WTC11 (cell line): ENCODE data around the gene PPM1L. TPM values are rescaled to one million over a fixed set of nuclear protein-coding genes. Genes with fewer than 3 reads are reported as not detected.

Source experiments
- ATAC-seq: fragments of 200-7000 bp; cut with Tn5 transposase; 2 replicates; pipeline ENCODE4 v1.10.0; 2021; ENCODE audit warnings: mild to moderate bottlenecking, moderate library complexity
- CTCF ChIA-PET: fragments of 300-600 bp; sonication (Branson Sonifier 250); formaldehyde crosslinking; loops from one replicate; lab custom pipeline; 2021; ENCODE audit warnings: antibody characterized with exemption; lab: Charles Lee
- POLR2A ChIA-PET: fragments of 350-600 bp; sonication (Branson Sonifier 250); formaldehyde crosslinking; loops from one replicate; lab custom pipeline; 2021; ENCODE audit warnings: antibody characterized with exemption; lab: Charles Lee
- DNase-seq: peaks from one replicate; pipeline ENCODE4 v3.0.0; 2021; ENCODE audit warnings: low spot score
- H3K27ac Mint-ChIP-seq: 2 replicates; pipeline ENCODE4 v1.8.0; 2021; ENCODE audit warnings: mixed read lengths
- H3K27me3 Mint-ChIP-seq: 2 replicates; pipeline ENCODE4 v1.8.0; 2021; ENCODE audit warnings: low read depth, mild to moderate bottlenecking, moderate library complexity, mixed read lengths
- H3K36me3 Mint-ChIP-seq: 2 replicates; pipeline ENCODE4 v1.8.0; 2021; ENCODE audit warnings: mixed read lengths
- H3K4me1 Mint-ChIP-seq: 2 replicates; pipeline ENCODE4 v1.8.0; 2022; ENCODE audit warnings: mixed read lengths
- H3K4me3 Mint-ChIP-seq: 2 replicates; pipeline ENCODE4 v1.8.0; 2021; ENCODE audit warnings: mild to moderate bottlenecking, moderate library complexity, mixed read lengths
- H3K9me3 Mint-ChIP-seq: 2 replicates; pipeline ENCODE4 v1.8.0; 2021; ENCODE audit warnings: mixed read lengths
- CBFB ChIP-seq: sonication (generic); formaldehyde crosslinking; IDR thresholded peaks from 2 replicates; pipeline ENCODE4 v1.8.1; 2022; ENCODE audit warnings: mild to moderate bottlenecking, low read depth, missing genetic modification reagents
- CREM ChIP-seq: sonication (generic); formaldehyde crosslinking; IDR thresholded peaks from 2 replicates; pipeline ENCODE4 v1.8.1; 2022; ENCODE audit warnings: mild to moderate bottlenecking, missing genetic modification reagents, moderate library complexity
- ETV6 ChIP-seq: sonication (generic); formaldehyde crosslinking; IDR thresholded peaks from 2 replicates; pipeline ENCODE4 v1.8.1; 2022; ENCODE audit warnings: mild to moderate bottlenecking, missing genetic modification reagents
- FOXK1 ChIP-seq: sonication (generic); formaldehyde crosslinking; IDR thresholded peaks from 2 replicates; pipeline ENCODE4 v1.8.0; 2022; ENCODE audit warnings: mild to moderate bottlenecking, moderate library complexity, missing genetic modification reagents
- FOXP1 ChIP-seq: sonication (generic); formaldehyde crosslinking; IDR thresholded peaks from 2 replicates; pipeline ENCODE4 v1.8.0; 2022; ENCODE audit warnings: missing genetic modification reagents, mild to moderate bottlenecking, moderate library complexity, borderline replicate concordance
- GABPB1 ChIP-seq: sonication (generic); formaldehyde crosslinking; IDR thresholded peaks from 2 replicates; pipeline ENCODE4 v1.8.1; 2023; ENCODE audit warnings: mild to moderate bottlenecking, missing genetic modification reagents
- JAZF1 ChIP-seq: fragments of 250-450 bp; sonication (Bioruptor Pico); IDR thresholded peaks from 2 replicates; pipeline ENCODE4 v1.9.0; 2021; ENCODE audit warnings: moderate library complexity, mild to moderate bottlenecking, inconsistent platforms
- NFYB ChIP-seq: sonication (generic); formaldehyde crosslinking; conservative IDR thresholded peaks from 2 replicates; pipeline ENCODE4 v1.8.0; 2022; ENCODE audit warnings: low read depth, missing genetic modification reagents
- SMAD3 ChIP-seq: sonication (generic); formaldehyde crosslinking; IDR thresholded peaks from 2 replicates; pipeline ENCODE4 v1.8.0; 2022; ENCODE audit warnings: missing genetic modification reagents, mild to moderate bottlenecking, borderline replicate concordance
- SOX15 ChIP-seq: fragments of 250-450 bp; sonication (Bioruptor Pico); IDR thresholded peaks from 2 replicates; pipeline ENCODE4 v1.9.0; 2021; ENCODE audit warnings: mild to moderate bottlenecking
- SP1 ChIP-seq: sonication (generic); formaldehyde crosslinking; conservative IDR thresholded peaks from 2 replicates; pipeline ENCODE4 v1.8.1; 2022; ENCODE audit warnings: missing genetic modification reagents
- TEAD4 ChIP-seq: sonication (generic); formaldehyde crosslinking; IDR thresholded peaks from 2 replicates; pipeline ENCODE4 v1.8.0; 2022; ENCODE audit warnings: mild to moderate bottlenecking, missing genetic modification reagents
- TP53 ChIP-seq: sonication (generic); formaldehyde crosslinking; IDR thresholded peaks from 2 replicates; pipeline ENCODE4 v1.8.1; 2023; ENCODE audit warnings: mild to moderate bottlenecking, missing genetic modification reagents
- total RNA-seq: library from RNA; stranded (reverse); gene quantifications from 3 replicates; pipeline ENCODE4 v1.2.3, GENCODE V29; 2021
- TF ChIP-seq, protein P1 (sequence below): sonication (generic); formaldehyde crosslinking; IDR thresholded peaks from 2 replicates; pipeline ENCODE4 v1.8.1; 2023; ENCODE audit warnings: mild to moderate bottlenecking, missing genetic modification reagents
- TF ChIP-seq, protein P2 (sequence below): fragments of 250-450 bp; sonication (Bioruptor Pico); IDR thresholded peaks from 2 replicates; pipeline ENCODE4 v2.1.2; 2022; ENCODE audit warnings: mild to moderate bottlenecking, moderate library complexity
- TF ChIP-seq, protein P3 (sequence below): sonication (generic); formaldehyde crosslinking; IDR thresholded peaks from 2 replicates; pipeline ENCODE4 v1.8.1; 2022; ENCODE audit warnings: low read depth, mild to moderate bottlenecking, moderate library complexity, missing genetic modification reagents, borderline replicate concordance
- TF ChIP-seq, protein P4 (sequence below): sonication (generic); formaldehyde crosslinking; IDR thresholded peaks from 2 replicates; pipeline ENCODE4 v1.8.1; 2023; ENCODE audit warnings: mild to moderate bottlenecking, missing genetic modification reagents, borderline replicate concordance
- TF ChIP-seq, protein P5 (sequence below): fragments of 200-600 bp; IDR thresholded peaks from 2 replicates; pipeline ENCODE4 v1.8.0; 2022; ENCODE audit warnings: antibody characterized with exemption
- TF ChIP-seq, protein P6 (sequence below): fragments of 250-450 bp; sonication (Bioruptor Pico); conservative IDR thresholded peaks from 2 replicates; pipeline ENCODE4 v1.9.0; 2021; ENCODE audit warnings: mild to moderate bottlenecking
- TF ChIP-seq, protein P7 (sequence below): sonication (generic); formaldehyde crosslinking; IDR thresholded peaks from 2 replicates; pipeline ENCODE4 v1.8.1; 2022; ENCODE audit warnings: mild to moderate bottlenecking, missing genetic modification reagents, moderate library complexity, borderline replicate concordance
- TF ChIP-seq, protein P8 (sequence below): sonication (generic); formaldehyde crosslinking; IDR thresholded peaks from 2 replicates; pipeline ENCODE4 v1.8.1; 2023; ENCODE audit warnings: mild to moderate bottlenecking, missing genetic modification reagents

Gene PPM1L
- total RNA-seq, 1 experiment from 2014 or later = 18.1 TPM

DNA sequence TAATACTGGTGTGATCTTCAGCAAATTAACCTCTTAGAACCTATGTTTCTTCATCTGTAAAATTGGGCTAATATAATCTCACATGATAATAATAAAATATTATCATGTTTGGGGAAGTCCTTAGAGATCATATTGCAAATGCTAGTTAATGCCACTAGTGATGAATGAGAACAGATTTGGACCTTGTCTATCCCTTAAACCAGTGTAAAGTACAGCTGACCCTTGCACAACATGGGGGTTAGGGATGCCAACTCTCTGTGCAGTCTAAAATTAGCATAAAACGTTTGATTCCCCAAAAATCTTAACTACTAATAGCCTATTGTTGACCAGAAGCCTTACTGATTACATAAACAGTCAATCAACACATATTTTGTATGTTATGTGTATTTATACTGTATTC lies 207.9 kb downstream of the PPM1L start (continued):
- TF ChIP-seq GABPB1 (CRISPR knock-in tag) (no peak), CBFB (CRISPR knock-in tag) (no peak), CREM (no peak), TEAD4 (no peak), SMAD3 (no peak), NFYB (no peak)
- TF ChIP-seq, protein P1, sequence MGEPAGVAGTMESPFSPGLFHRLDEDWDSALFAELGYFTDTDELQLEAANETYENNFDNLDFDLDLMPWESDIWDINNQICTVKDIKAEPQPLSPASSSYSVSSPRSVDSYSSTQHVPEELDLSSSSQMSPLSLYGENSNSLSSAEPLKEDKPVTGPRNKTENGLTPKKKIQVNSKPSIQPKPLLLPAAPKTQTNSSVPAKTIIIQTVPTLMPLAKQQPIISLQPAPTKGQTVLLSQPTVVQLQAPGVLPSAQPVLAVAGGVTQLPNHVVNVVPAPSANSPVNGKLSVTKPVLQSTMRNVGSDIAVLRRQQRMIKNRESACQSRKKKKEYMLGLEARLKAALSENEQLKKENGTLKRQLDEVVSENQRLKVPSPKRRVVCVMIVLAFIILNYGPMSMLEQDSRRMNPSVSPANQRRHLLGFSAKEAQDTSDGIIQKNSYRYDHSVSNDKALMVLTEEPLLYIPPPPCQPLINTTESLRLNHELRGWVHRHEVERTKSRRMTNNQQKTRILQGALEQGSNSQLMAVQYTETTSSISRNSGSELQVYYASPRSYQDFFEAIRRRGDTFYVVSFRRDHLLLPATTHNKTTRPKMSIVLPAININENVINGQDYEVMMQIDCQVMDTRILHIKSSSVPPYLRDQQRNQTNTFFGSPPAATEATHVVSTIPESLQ (CRISPR knock-in tag) = no peak
- TF ChIP-seq, protein P2, sequence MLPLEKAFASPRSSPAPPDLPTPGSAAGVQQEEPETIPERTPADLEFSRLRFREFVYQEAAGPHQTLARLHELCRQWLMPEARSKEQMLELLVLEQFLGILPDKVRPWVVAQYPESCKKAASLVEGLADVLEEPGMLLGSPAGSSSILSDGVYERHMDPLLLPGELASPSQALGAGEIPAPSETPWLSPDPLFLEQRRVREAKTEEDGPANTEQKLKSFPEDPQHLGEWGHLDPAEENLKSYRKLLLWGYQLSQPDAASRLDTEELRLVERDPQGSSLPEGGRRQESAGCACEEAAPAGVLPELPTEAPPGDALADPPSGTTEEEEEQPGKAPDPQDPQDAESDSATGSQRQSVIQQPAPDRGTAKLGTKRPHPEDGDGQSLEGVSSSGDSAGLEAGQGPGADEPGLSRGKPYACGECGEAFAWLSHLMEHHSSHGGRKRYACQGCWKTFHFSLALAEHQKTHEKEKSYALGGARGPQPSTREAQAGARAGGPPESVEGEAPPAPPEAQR (CRISPR knock-in tag) = no peak

DNA sequence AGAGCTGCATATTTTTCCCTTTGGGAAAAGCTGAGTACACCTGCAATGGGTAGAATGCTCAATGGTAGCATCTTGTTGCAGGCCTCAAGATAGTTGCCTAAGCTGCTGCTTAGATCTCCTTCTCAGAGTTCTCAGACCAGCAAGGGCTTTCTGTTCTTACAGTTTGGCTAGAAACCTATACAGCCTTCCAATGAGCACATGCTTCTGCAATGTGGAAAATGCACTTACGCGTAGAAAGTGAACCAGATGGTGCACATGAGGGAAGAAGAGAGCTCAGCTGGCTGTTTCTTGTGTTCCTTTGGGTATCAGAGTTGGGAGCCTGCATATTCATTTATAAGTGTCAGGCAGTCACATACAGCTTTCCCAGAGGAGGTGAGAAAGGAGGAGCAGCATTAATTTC lies 212.7 kb downstream of the PPM1L start:
- H3K27me3 Mint-ChIP-seq = no peaks in the 10 kb centered on the region
- H3K36me3 Mint-ChIP-seq = peaks cover 15% of the 10 kb centered on the region; the same call in 1 of the 2 replicates
- H3K4me3 Mint-ChIP-seq = no peak overlapping the region
- H3K4me1 Mint-ChIP-seq = peaks cover 17% of the 10 kb centered on the region
- CTCF ChIA-PET = interaction anchor here (0.6 to 0.9 kb wide), 2 partner anchors 12 to 230 kb away, joined by 3 read pairs; no protein-coding TSS in a partner anchor
- no peak for DNase-seq
- peak; percentile 43; the same call in 1 of the 2 replicates for ATAC-seq
- TF ChIP-seq, protein P3, sequence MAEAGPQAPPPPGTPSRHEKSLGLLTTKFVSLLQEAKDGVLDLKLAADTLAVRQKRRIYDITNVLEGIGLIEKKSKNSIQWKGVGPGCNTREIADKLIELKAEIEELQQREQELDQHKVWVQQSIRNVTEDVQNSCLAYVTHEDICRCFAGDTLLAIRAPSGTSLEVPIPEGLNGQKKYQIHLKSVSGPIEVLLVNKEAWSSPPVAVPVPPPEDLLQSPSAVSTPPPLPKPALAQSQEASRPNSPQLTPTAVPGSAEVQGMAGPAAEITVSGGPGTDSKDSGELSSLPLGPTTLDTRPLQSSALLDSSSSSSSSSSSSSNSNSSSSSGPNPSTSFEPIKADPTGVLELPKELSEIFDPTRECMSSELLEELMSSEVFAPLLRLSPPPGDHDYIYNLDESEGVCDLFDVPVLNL (CRISPR knock-in tag) = no peak
- TF ChIP-seq, protein P4, sequence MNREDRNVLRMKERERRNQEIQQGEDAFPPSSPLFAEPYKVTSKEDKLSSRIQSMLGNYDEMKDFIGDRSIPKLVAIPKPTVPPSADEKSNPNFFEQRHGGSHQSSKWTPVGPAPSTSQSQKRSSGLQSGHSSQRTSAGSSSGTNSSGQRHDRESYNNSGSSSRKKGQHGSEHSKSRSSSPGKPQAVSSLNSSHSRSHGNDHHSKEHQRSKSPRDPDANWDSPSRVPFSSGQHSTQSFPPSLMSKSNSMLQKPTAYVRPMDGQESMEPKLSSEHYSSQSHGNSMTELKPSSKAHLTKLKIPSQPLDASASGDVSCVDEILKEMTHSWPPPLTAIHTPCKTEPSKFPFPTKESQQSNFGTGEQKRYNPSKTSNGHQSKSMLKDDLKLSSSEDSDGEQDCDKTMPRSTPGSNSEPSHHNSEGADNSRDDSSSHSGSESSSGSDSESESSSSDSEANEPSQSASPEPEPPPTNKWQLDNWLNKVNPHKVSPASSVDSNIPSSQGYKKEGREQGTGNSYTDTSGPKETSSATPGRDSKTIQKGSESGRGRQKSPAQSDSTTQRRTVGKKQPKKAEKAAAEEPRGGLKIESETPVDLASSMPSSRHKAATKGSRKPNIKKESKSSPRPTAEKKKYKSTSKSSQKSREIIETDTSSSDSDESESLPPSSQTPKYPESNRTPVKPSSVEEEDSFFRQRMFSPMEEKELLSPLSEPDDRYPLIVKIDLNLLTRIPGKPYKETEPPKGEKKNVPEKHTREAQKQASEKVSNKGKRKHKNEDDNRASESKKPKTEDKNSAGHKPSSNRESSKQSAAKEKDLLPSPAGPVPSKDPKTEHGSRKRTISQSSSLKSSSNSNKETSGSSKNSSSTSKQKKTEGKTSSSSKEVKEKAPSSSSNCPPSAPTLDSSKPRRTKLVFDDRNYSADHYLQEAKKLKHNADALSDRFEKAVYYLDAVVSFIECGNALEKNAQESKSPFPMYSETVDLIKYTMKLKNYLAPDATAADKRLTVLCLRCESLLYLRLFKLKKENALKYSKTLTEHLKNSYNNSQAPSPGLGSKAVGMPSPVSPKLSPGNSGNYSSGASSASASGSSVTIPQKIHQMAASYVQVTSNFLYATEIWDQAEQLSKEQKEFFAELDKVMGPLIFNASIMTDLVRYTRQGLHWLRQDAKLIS (CRISPR knock-in tag) = no peak
- no peak for TF ChIP-seq NFYB
- TF ChIP-seq JAZF1 = no peak
- TF ChIP-seq, protein P5, sequence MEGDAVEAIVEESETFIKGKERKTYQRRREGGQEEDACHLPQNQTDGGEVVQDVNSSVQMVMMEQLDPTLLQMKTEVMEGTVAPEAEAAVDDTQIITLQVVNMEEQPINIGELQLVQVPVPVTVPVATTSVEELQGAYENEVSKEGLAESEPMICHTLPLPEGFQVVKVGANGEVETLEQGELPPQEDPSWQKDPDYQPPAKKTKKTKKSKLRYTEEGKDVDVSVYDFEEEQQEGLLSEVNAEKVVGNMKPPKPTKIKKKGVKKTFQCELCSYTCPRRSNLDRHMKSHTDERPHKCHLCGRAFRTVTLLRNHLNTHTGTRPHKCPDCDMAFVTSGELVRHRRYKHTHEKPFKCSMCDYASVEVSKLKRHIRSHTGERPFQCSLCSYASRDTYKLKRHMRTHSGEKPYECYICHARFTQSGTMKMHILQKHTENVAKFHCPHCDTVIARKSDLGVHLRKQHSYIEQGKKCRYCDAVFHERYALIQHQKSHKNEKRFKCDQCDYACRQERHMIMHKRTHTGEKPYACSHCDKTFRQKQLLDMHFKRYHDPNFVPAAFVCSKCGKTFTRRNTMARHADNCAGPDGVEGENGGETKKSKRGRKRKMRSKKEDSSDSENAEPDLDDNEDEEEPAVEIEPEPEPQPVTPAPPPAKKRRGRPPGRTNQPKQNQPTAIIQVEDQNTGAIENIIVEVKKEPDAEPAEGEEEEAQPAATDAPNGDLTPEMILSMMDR = no peak
- TF ChIP-seq, protein P6, sequence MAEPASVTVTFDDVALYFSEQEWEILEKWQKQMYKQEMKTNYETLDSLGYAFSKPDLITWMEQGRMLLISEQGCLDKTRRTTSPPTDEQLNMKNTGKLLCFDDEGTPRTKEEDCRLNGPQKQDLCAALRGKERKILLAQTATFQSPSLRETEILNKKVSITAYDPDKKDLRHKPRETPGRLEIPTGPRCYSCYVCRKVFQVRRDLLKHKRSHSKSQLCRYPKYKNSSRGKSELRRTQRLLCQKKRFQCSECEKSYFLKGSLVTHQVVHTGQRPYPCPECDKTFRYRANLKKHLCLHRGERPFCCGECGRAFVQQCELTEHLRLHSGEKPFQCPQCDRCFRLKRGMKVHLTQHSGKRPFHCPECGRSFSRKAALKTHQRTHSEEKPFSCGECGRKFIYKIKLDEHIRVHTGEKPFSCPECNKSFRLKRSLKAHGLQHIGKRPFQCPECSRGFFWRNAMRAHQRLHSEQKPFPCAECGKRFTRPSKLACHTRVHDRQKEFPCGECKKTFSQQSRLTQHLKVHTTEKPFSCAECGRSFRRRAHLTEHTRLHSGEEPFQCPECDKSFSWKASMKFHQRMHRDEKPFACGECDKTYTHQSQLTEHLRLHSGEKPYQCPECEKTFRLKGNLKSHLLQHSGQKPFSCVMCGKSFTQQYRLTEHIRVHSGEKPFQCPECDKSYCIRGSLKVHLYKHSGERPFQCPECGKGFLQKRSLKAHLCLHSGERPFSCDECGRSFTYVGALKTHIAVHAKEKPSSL = no peak
- no peak for TF ChIP-seq CBFB (CRISPR knock-in tag)
- no peak for TF ChIP-seq TP53 (CRISPR knock-in tag)
- TF ChIP-seq FOXP1 (CRISPR knock-in tag) = no peak
- no peak for TF ChIP-seq FOXK1
- TF ChIP-seq, protein P7, sequence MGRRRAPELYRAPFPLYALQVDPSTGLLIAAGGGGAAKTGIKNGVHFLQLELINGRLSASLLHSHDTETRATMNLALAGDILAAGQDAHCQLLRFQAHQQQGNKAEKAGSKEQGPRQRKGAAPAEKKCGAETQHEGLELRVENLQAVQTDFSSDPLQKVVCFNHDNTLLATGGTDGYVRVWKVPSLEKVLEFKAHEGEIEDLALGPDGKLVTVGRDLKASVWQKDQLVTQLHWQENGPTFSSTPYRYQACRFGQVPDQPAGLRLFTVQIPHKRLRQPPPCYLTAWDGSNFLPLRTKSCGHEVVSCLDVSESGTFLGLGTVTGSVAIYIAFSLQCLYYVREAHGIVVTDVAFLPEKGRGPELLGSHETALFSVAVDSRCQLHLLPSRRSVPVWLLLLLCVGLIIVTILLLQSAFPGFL (CRISPR knock-in tag) = no peak
- TF ChIP-seq, protein P8, sequence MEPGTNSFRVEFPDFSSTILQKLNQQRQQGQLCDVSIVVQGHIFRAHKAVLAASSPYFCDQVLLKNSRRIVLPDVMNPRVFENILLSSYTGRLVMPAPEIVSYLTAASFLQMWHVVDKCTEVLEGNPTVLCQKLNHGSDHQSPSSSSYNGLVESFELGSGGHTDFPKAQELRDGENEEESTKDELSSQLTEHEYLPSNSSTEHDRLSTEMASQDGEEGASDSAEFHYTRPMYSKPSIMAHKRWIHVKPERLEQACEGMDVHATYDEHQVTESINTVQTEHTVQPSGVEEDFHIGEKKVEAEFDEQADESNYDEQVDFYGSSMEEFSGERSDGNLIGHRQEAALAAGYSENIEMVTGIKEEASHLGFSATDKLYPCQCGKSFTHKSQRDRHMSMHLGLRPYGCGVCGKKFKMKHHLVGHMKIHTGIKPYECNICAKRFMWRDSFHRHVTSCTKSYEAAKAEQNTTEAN (CRISPR knock-in tag) = no peak
- no peak for TF ChIP-seq SP1
- no peak for TF ChIP-seq ETV6
- TF ChIP-seq SOX15 (CRISPR knock-in tag) = no peak
- no peak overlapping the region for H3K27ac Mint-ChIP-seq
- H3K9me3 Mint-ChIP-seq = peaks cover 17% of the 10 kb centered on the region
- POLR2A ChIA-PET = no interaction called here
